Esophagus mucosa (tissue), 1 donor: ENCODE measurements around the gene SLC9A7. TPM values are rescaled to one million over a fixed set of nuclear protein-coding genes. Genes with fewer than 3 reads are reported as not detected.

ENCODE experiments used
- ATAC-seq: fragments of 200-7000 bp; cut with Tn5 transposase; one replicate; pipeline ENCODE4 v1.9.1; 2020
- total RNA-seq: library from RNA; stranded (reverse); gene quantifications from one replicate; pipeline ENCODE4 v1.2.4, GENCODE V29; 2023
- donor health status: DM: yes; HTN: yes; CAD: no.

SLC9A7 gene
- total RNA-seq, 1 donor from 2014 or later = 6.3 TPM

DNA sequence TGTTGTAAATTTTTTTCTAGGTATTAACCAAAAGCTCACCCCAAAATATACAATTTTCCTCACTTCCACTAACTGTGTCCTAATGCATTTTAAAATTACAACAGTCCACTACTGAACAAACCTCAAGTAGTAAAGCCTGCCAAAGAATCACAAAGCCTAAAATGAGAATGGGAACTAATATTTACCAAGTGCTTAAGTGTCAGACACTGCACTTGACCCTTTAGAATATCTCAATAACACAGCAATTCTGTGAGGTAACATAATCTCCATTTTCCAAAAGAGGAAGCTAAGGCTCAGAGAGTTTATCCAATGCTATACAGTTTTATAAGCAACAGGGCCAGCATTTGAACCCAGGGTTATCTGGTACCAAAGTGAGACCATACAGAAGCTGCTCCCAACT, 4.9 kb downstream of the SLC9A7 start:
- no peak for ATAC-seq

DNA sequence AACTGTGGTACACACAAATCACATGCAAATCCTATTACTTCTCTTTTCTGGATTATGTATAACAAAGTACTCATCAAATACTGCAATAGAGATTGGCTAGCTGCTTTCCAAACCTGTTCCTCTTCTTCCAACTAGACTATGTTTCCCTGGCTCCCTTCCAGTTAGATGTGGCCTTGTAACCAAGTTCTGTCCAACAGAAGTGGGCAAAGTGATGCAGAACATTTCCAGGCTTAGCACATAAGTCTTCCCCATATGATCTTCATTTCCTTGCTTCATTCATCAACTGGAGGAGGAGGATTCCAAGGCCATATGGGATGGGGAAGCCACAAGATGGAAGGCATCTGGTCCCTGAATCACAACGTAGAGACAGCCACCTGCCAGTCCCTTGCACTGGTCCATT, 8.0 kb downstream of the SLC9A7 start:
- no peak for ATAC-seq

DNA sequence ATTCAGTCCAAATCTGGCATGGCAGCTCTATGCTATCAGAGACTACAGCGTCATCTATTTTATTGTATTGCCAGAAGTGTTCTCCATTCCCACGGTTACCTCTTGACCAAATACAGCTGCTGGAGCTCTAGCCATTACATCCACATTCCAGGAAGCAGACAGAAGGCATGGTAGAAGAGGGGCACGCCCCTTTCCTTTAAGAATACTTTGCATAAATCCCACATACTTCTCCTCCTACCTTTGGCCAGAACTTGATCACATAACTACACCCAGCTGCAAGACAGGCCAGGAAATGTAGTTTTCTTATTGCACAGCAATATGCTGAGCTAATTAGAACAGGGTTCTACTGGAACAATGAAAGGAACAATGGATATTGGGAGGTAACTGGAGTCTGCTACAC, 14.9 kb downstream of the SLC9A7 start:
- no peak for ATAC-seq

DNA sequence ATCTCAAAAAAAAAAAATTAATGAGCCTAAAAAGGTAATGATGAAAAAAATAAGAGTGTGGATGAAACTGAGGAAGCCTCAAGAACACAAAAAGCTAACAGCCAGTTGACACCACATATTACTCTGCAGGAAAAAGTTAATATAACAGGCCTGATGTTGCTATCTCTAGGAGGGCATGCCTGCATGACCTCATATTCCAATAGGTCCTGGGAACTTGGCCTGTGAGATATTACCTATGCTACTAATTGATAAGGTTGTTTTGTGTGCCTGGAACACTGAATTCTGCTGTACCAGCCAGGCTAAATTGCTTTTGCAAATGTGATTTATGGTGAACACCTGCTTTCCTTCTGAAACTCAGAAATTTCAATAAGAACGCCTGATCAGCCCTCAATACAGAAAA, 15.9 kb downstream of the SLC9A7 start:
- ATAC-seq = no peak

DNA sequence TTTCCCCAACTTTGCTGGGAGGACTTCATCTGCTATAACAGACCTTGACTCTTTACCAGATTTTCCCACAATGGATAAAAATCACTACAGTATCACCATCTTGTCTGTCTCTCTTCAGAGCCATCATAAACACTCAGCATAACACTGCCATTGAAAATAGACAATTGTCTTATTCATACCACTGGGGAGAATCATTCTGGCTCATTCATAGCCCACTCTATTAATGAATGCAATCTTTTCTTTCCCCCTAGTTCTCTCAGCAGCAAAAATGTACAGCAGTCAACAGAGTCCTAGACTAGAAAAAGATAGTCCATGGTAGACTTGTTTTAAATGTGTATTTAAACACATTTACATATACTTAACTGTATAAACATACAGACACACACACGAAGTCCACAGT, 19.2 kb downstream of the SLC9A7 start:
- ATAC-seq = no peak

DNA sequence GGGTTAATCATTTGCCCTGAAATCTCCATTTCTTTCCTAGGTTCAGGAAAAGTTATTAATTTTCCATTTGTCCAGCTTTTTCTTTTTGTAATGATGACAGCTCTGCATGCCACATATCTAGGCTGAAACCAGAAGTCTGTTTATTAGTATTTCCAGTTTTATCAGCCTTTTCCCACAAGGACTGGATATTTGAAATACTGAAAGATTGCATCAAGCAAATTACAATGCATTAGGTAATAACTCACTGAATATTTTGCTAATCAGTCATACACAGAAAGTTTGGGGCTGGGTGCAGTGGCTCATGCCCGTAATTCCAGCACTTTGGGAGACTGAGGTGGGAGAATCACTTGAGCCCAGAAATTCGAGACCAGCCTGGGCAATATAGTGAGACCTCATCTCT, 21.5 kb downstream of the SLC9A7 start:
- ATAC-seq = no peak

DNA sequence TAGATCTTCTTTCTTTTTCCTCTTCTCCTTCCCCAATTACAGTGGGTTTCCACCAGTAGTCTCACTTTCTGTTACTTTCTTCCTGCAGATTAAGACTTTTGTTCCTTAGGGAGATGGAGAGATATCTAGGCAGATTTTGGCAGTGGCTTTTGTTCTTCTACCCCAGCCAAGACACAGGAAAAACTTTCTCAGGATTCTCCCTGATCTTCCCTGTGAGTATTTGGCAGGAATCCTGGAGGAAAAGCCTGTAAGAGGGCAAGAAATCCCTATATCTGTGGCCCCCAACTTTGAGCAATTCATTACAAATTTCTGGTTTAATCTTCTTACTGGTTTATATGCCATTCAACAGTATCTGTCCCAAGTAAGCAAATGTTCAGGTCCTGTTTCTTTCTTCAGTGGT, 21.9 kb downstream of the SLC9A7 start:
- ATAC-seq = no peak

DNA sequence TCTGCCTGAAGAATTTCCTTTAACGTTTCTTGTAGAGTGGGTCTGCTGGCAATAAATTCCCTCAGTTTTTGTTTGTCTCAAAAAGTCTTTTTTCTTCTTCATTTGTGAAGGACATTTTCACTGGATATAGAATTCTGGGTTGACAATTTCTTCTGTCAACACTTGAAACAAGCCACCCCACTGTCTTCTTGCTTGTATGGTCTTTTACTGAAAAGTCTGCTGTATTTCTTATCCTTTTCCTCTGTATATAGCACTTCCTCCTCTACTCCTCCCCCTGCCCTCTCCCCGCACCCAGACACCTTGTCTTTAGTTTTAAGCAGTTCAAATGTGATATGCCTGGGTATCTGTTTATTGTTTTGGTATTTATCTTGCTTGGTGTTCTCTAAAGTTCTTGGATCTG, 23.3 kb downstream of the SLC9A7 start:
- no peak for ATAC-seq

DNA sequence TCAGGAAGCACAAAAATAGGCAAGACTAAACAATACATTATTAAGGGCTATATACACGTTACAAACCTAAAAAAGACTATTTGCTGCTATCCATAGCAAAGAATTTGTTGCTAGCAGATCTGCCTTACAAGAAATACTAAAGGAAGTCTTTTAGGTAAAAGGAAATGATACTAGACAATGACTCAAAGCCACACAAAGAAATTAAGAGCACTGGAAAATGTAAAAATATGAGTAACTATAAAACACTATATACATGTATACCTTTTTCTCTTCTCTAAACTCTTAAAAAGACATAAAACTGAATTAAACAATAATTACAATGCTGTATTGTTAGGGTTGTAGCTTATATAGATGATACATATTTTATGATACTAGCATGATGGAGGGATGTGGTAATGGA, 25.7 kb downstream of the SLC9A7 start:
- no peak for ATAC-seq

DNA sequence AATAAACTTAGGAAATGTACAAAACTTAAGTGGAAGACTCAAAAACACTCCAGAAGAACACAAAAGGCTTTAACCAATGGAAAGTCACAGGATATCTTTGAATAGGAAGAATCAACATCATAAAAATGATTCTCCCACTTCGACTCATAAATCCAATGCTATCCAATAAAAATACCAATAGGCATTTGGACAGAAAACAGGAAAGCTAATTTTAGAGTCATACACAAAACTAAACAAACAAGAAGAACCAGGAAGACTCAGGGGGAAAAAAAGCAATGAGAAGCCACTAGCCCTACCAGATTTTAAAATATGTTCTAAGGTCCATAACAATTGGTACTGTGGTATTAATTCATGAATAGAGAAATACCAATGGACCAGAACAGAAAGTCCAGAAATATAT, 28.2 kb downstream of the SLC9A7 start:
- ATAC-seq = no peak

DNA sequence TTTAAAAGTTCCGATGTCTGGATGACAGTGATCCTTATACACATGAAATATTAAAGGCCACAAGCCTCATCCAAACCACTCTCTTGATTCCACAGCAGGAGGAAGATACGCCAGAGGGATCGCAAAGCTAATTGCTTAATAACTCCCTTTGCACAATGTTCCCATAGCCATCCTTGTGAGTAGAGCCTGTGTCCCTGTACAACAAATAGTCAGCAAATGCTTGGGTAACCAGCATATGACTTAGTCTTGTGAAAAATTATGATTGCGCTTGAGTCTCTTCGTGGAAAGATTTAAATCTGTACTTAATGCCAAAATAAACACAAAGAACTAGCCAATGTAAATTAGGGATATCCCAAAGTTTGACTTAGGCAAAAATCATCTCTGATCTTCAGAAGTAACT, 31.5 kb downstream of the SLC9A7 start:
- no peak for ATAC-seq

DNA sequence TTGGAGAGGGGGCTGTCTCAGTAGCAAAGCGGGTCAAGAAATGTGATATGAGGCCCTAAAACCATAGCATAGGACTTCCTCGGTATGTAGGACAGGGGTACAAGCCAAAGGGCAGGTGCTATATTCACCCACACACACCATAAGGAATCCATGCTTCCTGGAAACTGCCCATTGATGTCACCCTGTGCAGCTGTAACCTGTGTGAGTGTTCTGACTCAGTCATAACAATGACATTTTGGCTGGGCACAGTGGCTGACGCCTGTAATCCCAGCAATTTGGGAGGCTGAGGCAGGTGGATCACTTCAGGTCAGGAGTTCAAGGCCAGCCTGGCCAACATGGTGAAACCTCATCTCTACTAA, 35.4 kb downstream of the SLC9A7 start:
- ATAC-seq = peak; percentile 84

DNA sequence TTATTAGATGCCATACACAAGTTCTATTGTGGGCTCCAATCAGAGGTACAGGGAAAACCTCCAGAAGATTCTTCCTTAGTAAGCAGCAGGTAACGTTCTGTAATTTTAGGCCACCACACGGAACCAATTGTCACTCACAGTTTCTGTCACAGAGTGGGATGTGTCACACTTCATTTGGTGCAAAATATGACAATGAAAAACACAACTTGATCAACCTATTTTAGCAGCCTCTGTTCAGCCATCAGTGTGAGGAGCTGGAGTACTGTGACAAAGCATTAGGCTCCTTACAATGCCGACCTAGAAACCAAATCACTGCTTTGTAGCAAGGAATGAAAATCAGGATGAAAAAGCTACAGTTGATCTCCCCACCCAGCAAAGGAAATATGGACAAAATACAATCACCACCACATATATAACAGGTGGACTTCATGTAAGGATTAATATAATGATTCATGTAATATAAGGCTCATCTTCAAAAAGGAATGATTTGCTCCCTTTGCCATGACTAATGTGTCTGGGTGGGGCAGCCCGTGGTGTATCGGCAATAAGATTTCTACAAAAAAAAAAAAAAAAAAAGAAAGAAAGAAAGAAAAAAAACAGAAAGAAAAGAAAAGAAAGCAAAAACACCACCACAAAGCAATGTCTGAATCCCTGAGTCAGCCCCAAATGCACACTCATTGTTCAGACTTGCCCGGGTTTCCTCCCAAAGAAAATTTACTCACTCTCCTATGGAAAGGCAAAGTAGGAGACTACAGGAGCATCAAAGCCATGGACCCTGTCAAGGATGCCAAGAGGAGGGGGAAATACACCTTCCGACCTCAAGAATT, 36.0 kb downstream of the SLC9A7 start:
- peak; percentile 64 for ATAC-seq

DNA sequence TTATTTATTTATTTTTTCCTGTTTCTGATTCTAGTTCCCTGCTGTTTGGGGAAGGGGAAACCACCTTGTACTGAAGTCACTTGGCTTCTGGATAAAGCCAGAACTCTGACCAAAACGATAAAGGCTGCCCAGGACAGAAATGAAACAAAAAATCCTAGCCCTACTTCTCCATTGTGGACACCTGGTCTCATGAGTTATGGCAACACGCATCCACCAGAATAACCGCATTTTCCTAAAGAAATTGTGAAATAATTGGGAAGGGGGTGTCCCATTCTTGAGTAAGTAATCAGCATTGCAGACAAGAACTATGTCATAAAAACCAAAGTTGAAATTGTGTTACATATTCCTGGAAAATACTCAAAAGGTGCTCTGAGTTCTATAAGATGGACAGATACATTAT, 42.1 kb downstream of the SLC9A7 start:
- ATAC-seq = no peak

DNA sequence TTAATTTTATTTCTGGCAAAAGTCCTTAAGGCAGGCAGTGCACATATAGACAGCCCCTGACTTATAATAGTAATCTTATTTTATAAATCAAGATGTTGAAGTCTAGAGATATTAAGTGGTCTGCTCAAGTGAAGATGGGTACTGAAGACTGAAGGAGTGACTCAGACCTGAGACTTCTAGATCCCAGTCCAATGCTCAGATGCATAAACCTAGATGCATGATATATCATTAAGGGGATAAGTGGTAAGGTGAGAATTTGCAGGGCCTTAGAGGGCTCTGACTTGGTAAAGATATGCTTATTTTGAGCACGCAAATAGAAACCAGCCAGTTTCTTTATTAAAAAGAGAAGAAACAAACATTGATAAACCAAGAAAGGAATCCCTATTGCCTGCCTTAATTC, 42.9 kb downstream of the SLC9A7 start:
- no peak for ATAC-seq

DNA sequence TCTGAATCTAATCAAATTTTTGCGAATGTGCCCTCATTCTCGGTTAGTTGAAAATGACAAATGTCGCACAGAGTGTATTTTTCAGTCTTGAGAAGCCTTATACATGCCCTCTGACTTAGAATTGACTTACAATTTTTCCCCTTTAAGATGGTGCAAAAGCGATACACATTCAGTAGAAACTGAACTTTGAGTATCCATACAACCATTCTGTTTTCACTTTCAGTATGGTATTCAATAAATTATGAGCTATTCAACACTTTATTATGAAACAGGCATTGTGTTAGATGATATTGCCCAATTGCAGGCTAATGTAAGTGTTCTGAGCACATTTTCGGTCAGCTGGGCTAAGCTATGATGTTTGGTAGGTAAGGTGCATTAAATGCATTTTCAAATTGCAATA, 43.4 kb downstream of the SLC9A7 start:
- no peak for ATAC-seq

DNA sequence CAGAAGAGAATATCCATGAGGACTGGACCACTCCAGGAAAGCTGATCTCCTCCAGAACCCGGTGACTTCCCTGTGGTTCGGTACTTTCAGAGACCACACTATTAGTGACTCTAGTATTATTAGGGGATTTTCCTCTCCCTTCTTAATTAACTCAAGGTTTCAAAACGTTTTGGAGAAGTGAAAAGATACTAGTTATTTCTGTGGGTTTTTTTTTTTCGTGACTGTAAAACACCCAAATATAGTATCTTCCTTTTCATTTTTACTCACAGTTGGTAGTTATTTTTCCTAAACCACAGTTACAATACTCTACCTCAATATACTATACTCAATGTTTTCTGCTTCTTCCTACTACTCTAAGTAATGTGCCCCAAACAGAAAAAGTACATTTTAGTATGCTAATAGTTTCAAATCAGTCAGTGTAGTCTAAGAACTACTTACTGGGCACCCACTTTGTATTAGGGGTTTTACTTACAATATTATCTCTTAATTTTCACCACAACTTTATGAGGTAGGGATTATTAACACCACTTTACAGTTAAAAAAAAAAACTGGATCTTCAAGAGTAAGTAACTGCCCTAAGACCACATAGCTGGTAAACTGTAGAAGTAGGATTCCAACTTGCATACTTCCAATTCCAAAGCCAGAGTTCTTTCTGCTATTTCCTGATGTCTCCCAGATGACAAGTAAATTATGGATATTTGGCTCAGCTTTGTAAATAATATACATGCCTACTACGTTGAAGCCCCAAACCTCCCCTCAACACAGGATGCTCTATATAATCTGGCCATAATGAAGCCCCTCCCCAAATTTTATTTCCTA, 45.0 kb downstream of the SLC9A7 start:
- ATAC-seq = no peak

DNA sequence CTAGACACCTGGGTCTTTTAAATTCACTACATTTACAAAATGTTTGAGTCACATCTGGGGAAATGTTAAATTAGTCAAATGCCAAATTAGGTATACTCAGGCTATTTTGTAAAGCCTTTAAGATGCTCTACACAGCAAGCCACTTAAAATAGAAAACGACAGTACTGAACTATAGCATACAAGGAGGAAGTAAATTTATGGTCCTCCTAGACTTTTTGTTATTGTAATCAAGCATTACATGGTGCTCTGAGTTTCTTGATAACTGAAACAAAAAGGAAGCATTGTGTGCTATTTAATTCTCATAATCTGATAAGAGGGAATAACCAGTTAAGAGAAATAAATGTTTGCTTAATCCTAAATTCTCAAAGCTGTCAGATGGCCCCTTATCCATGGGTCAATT, 46.2 kb downstream of the SLC9A7 start:
- ATAC-seq = no peak

DNA sequence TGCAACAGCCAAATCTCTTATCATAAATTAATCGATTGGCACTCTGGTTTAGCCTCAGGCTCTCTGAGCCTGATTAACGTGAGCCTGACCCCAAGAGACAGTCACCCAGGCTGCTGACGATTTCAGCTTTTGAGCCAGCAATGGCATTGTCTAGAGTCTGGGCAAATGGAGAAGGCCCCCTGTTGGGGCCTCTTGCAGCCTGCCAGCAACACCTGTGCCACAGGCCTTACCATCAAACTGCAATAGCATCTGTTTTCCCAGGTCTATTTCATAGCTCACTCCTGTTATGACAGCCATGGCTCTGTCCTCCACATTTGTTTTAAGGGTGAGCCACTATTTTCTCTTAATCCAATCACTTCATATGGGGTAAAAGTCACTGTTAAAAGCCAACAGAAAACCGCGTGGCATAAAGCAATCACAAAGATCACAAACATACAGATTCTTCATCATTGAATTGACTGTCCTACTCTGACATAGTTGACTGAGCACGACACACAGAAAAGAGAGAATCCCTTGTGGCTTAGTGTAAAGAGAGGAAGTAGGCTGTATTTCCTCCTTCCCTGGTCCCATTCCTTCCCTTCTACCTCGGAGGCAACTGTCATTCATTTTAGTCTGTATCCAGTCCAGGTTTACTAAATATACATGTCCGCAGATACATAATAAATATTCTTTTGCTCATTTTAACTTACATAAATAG, 47.8 kb downstream of the SLC9A7 start:
- ATAC-seq = no peak

DNA sequence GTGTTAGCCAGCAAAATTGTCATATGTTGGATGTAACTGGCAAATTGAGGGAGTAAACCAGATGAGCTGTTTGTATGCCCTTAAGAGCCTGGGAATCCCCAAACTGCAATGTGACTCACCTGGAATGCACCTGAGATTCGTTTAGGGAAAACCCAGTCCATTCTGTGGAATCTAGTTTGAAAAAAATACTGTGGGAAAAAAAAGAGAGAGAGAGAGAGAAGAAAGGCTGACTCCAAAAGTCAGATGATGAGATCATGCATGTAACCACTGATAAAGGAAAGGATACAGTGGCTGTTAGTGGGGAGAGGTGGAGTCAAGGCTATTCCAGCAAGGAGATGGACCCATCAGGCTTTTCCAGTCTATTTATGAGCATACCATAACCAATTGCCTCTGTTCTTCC, 48.5 kb downstream of the SLC9A7 start:
- no peak for ATAC-seq

DNA sequence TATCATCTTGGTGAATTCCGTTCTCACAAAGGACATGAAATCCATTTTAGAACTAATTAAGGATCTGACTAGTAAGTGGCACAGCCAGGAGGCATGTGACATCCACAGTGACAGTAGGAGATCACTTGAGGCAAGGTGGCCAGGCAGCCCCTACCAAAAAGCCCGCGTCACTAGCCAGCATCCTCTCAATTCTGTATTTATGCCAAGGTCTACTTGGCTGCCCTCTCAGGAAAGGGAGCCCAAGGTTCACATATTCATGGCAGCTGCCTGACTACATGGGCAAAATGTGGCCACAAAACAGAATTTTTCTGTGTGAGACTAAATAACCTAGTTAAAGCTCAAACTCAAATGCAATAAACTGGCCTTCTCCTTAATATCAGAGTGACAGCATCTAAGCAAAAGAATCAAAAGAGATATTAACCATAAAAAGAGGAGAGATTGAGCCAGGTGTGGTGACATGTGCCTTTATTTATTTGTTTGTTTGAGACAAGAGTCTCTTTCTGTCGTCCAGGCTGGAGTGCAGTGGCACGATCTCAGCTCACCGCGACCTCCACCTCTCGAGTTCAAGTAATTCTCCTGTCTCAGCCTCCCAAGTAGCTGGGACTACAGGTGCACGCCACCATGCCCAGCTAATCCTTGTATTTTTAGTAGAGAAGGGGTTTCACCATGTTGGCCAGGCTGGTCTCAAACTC, 51.5 kb downstream of the SLC9A7 start:
- ATAC-seq = no peak

DNA sequence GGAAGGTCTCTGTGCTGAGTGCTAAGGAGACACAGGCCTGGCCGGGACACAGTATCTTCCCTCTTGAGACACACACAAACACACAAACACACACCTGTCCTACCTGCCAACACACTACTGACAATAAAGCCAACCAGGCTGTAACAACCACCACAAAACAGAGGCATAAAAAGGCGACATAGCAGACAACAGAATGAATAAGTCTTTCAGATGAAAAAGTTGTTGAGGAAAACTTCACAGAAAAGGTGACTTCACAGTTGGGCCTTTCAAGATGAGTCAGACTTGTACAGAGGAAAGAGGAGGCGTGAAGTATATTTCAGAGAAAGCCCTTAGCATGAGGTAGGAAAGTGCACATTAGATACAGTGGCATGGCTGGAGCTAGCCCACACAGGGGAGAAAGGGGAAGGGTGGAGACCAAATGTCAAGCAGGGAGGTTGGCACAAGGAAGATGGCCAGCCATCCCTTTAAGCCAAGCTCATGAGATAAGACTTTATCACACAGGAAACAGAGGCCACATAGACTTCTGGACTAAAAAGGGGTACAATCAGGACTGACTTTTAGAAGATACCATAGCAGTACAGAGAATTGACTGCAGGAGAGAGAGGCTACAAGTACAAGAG, 54.0 kb downstream of the SLC9A7 start:
- ATAC-seq = peak; percentile 57

DNA sequence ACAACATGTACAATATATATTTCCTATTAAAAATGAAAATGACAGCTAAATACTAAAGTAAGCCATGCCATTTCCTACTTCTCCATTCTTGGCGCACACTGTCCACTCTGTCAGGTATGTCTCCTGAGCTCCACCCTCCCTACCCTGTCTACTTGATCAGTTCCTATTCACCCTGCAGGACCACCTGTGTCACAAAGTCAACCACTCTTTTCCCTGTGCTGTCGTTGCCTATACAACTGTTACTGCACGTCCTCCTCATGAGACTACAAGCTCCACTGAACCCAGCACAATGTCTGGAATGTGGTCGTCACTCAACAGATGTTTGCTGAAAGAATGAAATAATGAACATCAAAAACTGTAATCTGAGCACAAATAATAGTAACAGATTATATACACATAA, 54.9 kb downstream of the SLC9A7 start:
- ATAC-seq = no peak
